Vagina (tissue), 2 donors: ENCODE results near the gene JAG2. TPM values are rescaled to one million over a fixed set of nuclear protein-coding genes. Genes with fewer than 3 reads are reported as not detected.
A peak's percentile ranks its signal among the peaks of the same experiment; 100 is the strongest.

Experiments used
- DNase-seq, 2 donors: peaks; one replicate each; pipeline ENCODE4 v3.0.0-alpha.2; 2017; ENCODE audit errors: extremely low spot score in 2 of 2
- H3K27ac ChIP-seq: fragments of 200-600 bp; sonication (generic); one replicate; pipeline ENCODE4 v1.5.1; 2019
- H3K27me3 ChIP-seq: fragments of 200-600 bp; sonication (generic); one replicate; pipeline ENCODE4 v1.5.1; 2019
- H3K36me3 ChIP-seq, 2 donors: fragments of 200-600 bp; sonication (generic); one replicate each; pipeline ENCODE4 v1.5.1; 2017 to 2019
- H3K4me1 ChIP-seq: fragments of 200-600 bp; sonication (generic); one replicate; pipeline ENCODE4 v1.5.1; 2019
- H3K4me3 ChIP-seq, 2 donors: fragments of 200-600 bp; sonication (generic); 1 replicate in 1 of 2; 2 replicates in 1 of 2; pipeline ENCODE4 v1.5.1; 2016 to 2019
- H3K9me3 ChIP-seq: fragments of 200-600 bp; sonication (generic); one replicate; pipeline ENCODE4 v1.5.1; 2019
- POLR2A ChIP-seq, 2 donors: fragments of 450-650 bp; IDR thresholded peaks; one replicate each; pipeline ENCODE4 v1.6.1; 2017; ENCODE audit warnings: antibody characterized with exemption in 2 of 2, mild to moderate bottlenecking in 2 of 2, moderate library complexity in 2 of 2
- POLR2AphosphoS5 ChIP-seq, 2 donors: sonication (generic); formaldehyde crosslinking; IDR thresholded peaks; one replicate each; pipeline ENCODE4 v1.9.0; 2017; ENCODE audit warnings: antibody characterized with exemption in 2 of 2, mild to moderate bottlenecking in 2 of 2, low read depth in 1 of 2; ENCODE audit not compliant: insufficient read depth in 1 of 2
- intact Hi-C: fragments of 100-400 bp; cut with DNase I; formaldehyde crosslinking; loops from one replicate; pipeline ENCODE4 v1.15.1; 2023
- total RNA-seq: library from RNA; depleted of rRNA; stranded (reverse); fragments of >200 nt; gene quantifications from one replicate; pipeline ENCODE4 v1.2.3, GENCODE V29; 2016
- TF ChIP-seq, protein P1 (sequence below), 3 experiments: fragments of 450-650 bp in 2 of 3; fragments of 200-600 bp in 1 of 3; sonication (generic) in 1 of 3; IDR thresholded peaks; one replicate each; pipeline ENCODE4 v1.5.1; 2017 to 2019; ENCODE audit warnings: antibody characterized with exemption in 3 of 3, mild to moderate bottlenecking in 2 of 3, moderate library complexity in 2 of 3

The JAG2 gene
- total RNA-seq, 1 donor from 2014 or later, result 17.7 TPM

DNA sequence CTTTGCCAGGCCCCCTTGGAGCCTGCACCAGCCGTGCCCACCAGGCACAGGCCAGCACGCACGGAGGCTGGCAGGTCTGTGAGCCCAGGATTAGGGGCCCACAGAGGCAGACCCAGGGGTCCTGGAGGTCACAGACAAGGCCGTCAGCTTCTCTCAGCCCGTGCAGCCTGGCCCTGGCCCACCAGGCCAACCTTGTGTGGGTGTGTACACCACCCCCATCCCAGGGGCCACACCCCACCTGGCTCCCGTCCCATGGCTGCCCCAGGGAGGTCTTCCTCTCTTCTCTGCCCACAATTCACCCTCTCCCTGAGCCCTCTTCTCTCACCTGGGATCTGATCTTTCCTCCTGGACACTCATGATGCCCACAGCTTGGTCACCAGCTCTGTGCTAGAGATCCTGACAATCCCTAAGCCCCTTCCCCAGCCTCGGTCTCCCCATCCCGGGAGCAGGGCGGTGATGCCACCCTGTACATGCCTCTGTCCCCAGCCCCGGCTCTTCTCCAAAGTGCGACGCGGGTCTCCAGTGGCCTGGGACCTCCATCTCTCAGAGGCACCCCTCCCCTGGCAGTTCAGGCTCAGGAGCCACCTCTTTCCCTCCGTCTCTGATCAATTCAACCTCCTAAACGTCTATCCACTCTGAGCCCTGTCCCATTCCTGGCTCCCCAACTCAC, 72.2 kb downstream of the JAG2 start:
- Histone ChIP-seq H3K9me3 (no peaks in the 10 kb centered on the region), H3K4me3 (no peak overlapping the region), H3K36me3 (no peaks in the 10 kb centered on the region), H3K27ac (no peak overlapping the region), H3K27me3 (no peaks in the 10 kb centered on the region), H3K4me1 (peaks cover 28% of the 10 kb centered on the region)
- intact Hi-C loops, result loop anchor here (10.0 kb wide), 1 partner anchor 188 kb away; no protein-coding TSS in a partner anchor
- TF ChIP-seq POLR2A (IDR thresholded peaks at IDR 0.05), result no peak
- no peak for TF ChIP-seq POLR2AphosphoS5 (IDR thresholded peaks at IDR 0.05; ENCODE audit: insufficient read depth in 1 of 2, low read depth in 1 of 2)
- TF ChIP-seq, protein P1, sequence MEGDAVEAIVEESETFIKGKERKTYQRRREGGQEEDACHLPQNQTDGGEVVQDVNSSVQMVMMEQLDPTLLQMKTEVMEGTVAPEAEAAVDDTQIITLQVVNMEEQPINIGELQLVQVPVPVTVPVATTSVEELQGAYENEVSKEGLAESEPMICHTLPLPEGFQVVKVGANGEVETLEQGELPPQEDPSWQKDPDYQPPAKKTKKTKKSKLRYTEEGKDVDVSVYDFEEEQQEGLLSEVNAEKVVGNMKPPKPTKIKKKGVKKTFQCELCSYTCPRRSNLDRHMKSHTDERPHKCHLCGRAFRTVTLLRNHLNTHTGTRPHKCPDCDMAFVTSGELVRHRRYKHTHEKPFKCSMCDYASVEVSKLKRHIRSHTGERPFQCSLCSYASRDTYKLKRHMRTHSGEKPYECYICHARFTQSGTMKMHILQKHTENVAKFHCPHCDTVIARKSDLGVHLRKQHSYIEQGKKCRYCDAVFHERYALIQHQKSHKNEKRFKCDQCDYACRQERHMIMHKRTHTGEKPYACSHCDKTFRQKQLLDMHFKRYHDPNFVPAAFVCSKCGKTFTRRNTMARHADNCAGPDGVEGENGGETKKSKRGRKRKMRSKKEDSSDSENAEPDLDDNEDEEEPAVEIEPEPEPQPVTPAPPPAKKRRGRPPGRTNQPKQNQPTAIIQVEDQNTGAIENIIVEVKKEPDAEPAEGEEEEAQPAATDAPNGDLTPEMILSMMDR (IDR thresholded peaks at IDR 0.05), result no peak
- DNase-seq, result no peak

DNA sequence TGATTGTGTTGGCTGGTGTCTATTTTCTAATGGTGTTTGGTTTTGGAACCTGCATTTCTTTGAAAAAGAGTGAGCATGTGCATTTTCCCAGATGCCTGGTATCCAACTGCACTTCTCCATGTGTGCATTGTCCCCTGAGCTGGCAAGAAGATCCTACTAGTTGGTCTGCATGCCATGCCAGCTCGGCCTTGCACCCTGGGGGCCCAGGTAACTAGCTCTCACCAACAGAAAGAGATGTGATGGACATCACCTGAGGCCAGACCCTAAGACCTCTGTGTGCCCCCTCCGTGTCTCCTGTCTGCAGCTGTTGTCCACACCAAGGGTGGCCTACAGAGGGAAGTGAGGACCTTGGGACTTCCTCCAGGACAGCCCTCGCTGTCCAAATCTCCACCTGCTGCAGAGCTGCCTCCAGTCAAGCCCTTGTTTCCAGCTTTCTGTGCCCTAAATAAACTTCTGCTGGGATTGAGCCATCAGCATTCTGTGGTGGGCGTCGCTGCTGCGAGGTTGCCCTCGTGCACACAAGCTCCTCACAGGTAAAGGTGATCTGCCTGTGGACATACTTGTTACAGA, 73.3 kb downstream of the JAG2 start:
- TF ChIP-seq, protein P1 (IDR thresholded peaks at IDR 0.05), result no peak
- TF ChIP-seq POLR2AphosphoS5 (IDR thresholded peaks at IDR 0.05; ENCODE audit: insufficient read depth in 1 of 2, low read depth in 1 of 2), result no peak
- TF ChIP-seq POLR2A (IDR thresholded peaks at IDR 0.05), result no peak
- Histone ChIP-seq H3K4me3 (no peak overlapping the region), H3K27ac (no peak overlapping the region), H3K4me1 (peaks cover 36% of the 10 kb centered on the region), H3K27me3 (no peaks in the 10 kb centered on the region), H3K9me3 (no peaks in the 10 kb centered on the region), H3K36me3 (no peaks in the 10 kb centered on the region)
- no peak for DNase-seq
- intact Hi-C loops, result loop anchor here (10.0 kb wide), 1 partner anchor 189 kb away; no protein-coding TSS in a partner anchor

DNA sequence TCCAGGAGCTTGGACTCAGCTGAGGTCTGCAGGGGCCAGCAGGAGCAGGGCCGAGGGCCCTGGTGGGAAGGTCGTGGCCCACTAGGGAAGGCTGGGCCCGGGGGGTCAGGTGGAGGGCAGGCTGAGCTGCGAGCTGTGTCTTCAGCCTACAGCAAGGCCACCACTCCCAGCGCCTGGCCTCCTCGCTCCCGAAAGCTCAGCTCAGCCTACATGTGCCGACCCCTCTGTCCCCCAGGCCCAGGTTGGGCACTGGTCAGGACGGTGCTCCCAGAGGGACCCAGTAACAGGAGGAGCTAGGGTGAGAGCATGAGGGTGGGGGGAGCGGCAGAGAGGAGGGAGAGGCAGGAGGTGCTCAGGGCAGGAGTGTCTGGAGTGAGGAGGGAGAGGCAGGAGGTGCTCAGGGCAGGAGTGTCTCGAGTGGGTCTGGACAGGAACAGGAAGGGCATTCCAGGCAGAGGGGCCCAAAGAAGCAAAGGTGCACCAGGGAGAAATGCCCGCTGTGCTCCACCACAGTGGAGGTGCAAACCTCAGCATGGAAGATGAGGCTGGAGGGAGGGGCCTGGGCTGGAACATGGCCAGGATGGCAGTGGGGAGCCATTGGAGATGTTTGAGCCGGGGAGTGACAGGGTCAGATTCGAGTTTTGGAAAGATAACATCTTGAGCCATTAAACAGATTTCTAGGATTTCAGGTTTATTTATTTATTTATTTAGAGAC, 74.2 kb downstream of the JAG2 start:
- no peaks in the 10 kb centered on the region for H3K9me3 ChIP-seq
- intact Hi-C loops, result loop anchor here (10.0 kb wide), 1 partner anchor 190 kb away; no protein-coding TSS in a partner anchor
- no peak for DNase-seq
- H3K4me1 ChIP-seq, result peaks cover 39% of the 10 kb centered on the region
- no peak for TF ChIP-seq POLR2A (IDR thresholded peaks at IDR 0.05)
- TF ChIP-seq POLR2AphosphoS5 (IDR thresholded peaks at IDR 0.05; ENCODE audit: insufficient read depth in 1 of 2, low read depth in 1 of 2), result no peak
- TF ChIP-seq, protein P1 (IDR thresholded peaks at IDR 0.05), result no peak
- peak overlapping the region; percentile 95 for H3K27ac ChIP-seq
- H3K36me3 ChIP-seq, result no peaks in the 10 kb centered on the region
- no peaks in the 10 kb centered on the region for H3K27me3 ChIP-seq
- H3K4me3 ChIP-seq, result peak overlapping the region; percentile 71 to 76

DNA sequence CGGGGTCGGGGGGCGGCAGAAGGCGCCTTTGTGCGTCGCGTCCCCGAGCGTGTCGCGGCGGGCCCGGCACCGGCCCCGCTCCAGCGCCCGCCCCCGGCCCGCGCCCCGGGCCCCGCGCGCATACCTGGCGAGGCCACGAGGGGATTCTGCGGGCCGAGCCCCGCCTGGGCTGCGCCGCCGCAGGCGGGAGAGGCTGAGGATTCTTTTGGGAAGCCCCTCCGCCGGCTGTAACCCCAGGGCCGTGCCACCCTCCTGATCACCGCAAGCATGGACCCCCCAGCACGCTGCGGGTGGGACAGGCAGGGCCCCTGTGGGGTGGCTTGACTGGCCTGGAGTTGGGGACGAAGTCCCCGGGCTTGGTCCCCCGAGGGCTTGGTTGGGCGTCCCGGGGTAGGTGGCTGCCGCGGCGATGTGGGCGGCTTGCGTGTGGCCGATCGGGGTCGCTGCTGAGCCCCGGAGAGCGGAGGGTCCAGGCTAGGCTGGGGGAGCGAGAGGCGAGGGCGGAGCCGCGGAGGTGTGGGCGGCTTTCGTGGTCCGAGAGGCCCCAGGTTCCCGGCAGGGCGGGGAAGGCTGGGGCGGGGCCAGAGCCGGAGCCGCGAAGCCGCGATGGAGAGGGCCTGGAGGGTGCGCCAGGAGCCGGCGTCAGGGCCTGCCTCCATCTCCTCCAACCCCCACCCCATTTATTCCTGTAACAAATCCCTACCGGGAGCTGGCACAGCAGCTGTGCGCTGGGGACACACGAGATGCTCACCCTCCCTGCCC, 75.0 kb downstream of the JAG2 start:
- Histone ChIP-seq H3K4me1 (peaks cover 46% of the 10 kb centered on the region), H3K27ac (peak overlapping the region; percentile 95), H3K36me3 (no peaks in the 10 kb centered on the region), H3K27me3 (no peaks in the 10 kb centered on the region), H3K4me3 (peak overlapping the region; percentile 71 to 76), H3K9me3 (no peaks in the 10 kb centered on the region)
- intact Hi-C loops, result loop anchor here (10.0 kb wide), 1 partner anchor 191 kb away; no protein-coding TSS in a partner anchor
- DNase-seq, result no peak
- TF ChIP-seq POLR2AphosphoS5 (IDR thresholded peaks at IDR 0.05; ENCODE audit: insufficient read depth in 1 of 2, low read depth in 1 of 2), result peak in 1 of 2 donors; percentile 68
- peak in 1 of 2 donors; percentile 16 for TF ChIP-seq POLR2A (IDR thresholded peaks at IDR 0.05)
- TF ChIP-seq, protein P1 (IDR thresholded peaks at IDR 0.05), result peak in 1 of 3 experiments; percentile 23
